Measurements from ENCODE around the gene CDH23. TPM values are rescaled to one million over a fixed set of nuclear protein-coding genes. Genes with fewer than 3 reads are reported as not detected.

The CDH23 gene
- total RNA-seq, 2 donors from 2014 or later, result 1.1 to 2.8 TPM

GRCh38 chr10:71663311-71663710 lies 266.6 kb downstream of the CDH23 start:
- no peaks in the 10 kb centered on the region for H3K27me3 Mint-ChIP-seq (ENCODE audit: low read depth)
- H3K36me3 Mint-ChIP-seq (ENCODE audit: insufficient read depth in 2 of 2), result no peaks in the 10 kb centered on the region
- DNase-seq, result no peak
- no peak for ATAC-seq (replicated peaks in 1 of 2)
- H3K4me1 Mint-ChIP-seq (ENCODE audit: low read depth), result peaks cover 22% of the 10 kb centered on the region
- no peak overlapping the region for H3K4me3 Mint-ChIP-seq
- H3K27ac Mint-ChIP-seq, result no peak overlapping the region
- H3K9me3 Mint-ChIP-seq, result no peaks in the 10 kb centered on the region

GRCh38 chr10:71664585-71664984 lies 267.9 kb downstream of the CDH23 start:
- Mint-ChIP-seq H3K4me3 (no peak overlapping the region), H3K27ac (no peak overlapping the region), H3K4me1 (ENCODE audit: low read depth) (peaks cover 17% of the 10 kb centered on the region), H3K27me3 (ENCODE audit: low read depth) (no peaks in the 10 kb centered on the region), H3K9me3 (no peaks in the 10 kb centered on the region), H3K36me3 (ENCODE audit: insufficient read depth in 2 of 2) (no peaks in the 10 kb centered on the region)
- ATAC-seq (replicated peaks in 1 of 2) (no peak), DNase-seq (no peak)

GRCh38 chr10:71665456-71665855 lies 268.7 kb downstream of the CDH23 start:
- no peaks in the 10 kb centered on the region for H3K36me3 Mint-ChIP-seq (ENCODE audit: insufficient read depth in 2 of 2)

GRCh38 chr10:71666639-71667386 lies 270.1 kb downstream of the CDH23 start:
- no peaks in the 10 kb centered on the region for H3K9me3 Mint-ChIP-seq
- H3K27me3 Mint-ChIP-seq (ENCODE audit: low read depth), result no peaks in the 10 kb centered on the region
- H3K36me3 Mint-ChIP-seq (ENCODE audit: insufficient read depth in 2 of 2), result no peaks in the 10 kb centered on the region
- peaks cover 17% of the 10 kb centered on the region for H3K4me1 Mint-ChIP-seq (ENCODE audit: low read depth)
- ATAC-seq (replicated peaks in 1 of 2), result peak; percentile 21 to 31
- H3K27ac Mint-ChIP-seq, result no peak overlapping the region
- no peak overlapping the region for H3K4me3 Mint-ChIP-seq
- no peak for DNase-seq

More at GRCh38 chr10:71665456-71665855, 268.7 kb downstream of the CDH23 start:
- Mint-ChIP-seq H3K4me1 (ENCODE audit: low read depth) (peaks cover 17% of the 10 kb centered on the region), H3K9me3 (no peaks in the 10 kb centered on the region), H3K4me3 (no peak overlapping the region), H3K27me3 (ENCODE audit: low read depth) (no peaks in the 10 kb centered on the region), H3K27ac (no peak overlapping the region)
- ATAC-seq (replicated peaks in 1 of 2), result no peak
- no peak for DNase-seq

- Mint-ChIP-seq H3K27ac (no peak overlapping the region), H3K4me1 (ENCODE audit: low read depth) (peaks cover 17% of the 10 kb centered on the region), H3K36me3 (ENCODE audit: insufficient read depth in 2 of 2) (no peaks in the 10 kb centered on the region), H3K27me3 (ENCODE audit: low read depth) (no peaks in the 10 kb centered on the region), H3K9me3 (no peaks in the 10 kb centered on the region), H3K4me3 (no peak overlapping the region)
- ATAC-seq (replicated peaks in 1 of 2) (peak in 1 of 2 donors; percentile 15), DNase-seq (no peak)
Measured at GRCh38 chr10:71667387-71667752, 270.6 kb downstream of the CDH23 start.

GRCh38 chr10:71671994-71672946 lies 275.6 kb downstream of the CDH23 start:
- Mint-ChIP-seq H3K9me3 (no peaks in the 10 kb centered on the region), H3K4me3 (no peak overlapping the region), H3K36me3 (ENCODE audit: insufficient read depth in 2 of 2) (no peaks in the 10 kb centered on the region), H3K27me3 (ENCODE audit: low read depth) (no peaks in the 10 kb centered on the region), H3K27ac (no peak overlapping the region), H3K4me1 (ENCODE audit: low read depth) (peaks cover 6% of the 10 kb centered on the region)
- ATAC-seq (replicated peaks in 1 of 2), result no peak
- DNase-seq, result no peak

- ATAC-seq (replicated peaks in 1 of 2) (no peak), DNase-seq (no peak)
- no peaks in the 10 kb centered on the region for H3K27me3 Mint-ChIP-seq (ENCODE audit: low read depth)
- H3K4me1 Mint-ChIP-seq (ENCODE audit: low read depth), result no peaks in the 10 kb centered on the region
- no peaks in the 10 kb centered on the region for H3K9me3 Mint-ChIP-seq
- no peak overlapping the region for H3K27ac Mint-ChIP-seq
- no peak overlapping the region for H3K4me3 Mint-ChIP-seq
- H3K36me3 Mint-ChIP-seq (ENCODE audit: insufficient read depth in 2 of 2), result no peaks in the 10 kb centered on the region
Measured at GRCh38 chr10:71675295-71675970, 278.7 kb downstream of the CDH23 start.

GRCh38 chr10:71677261-71677660 lies 280.5 kb downstream of the CDH23 start:
- Mint-ChIP-seq H3K9me3 (no peaks in the 10 kb centered on the region), H3K27ac (no peak overlapping the region), H3K27me3 (ENCODE audit: low read depth) (no peaks in the 10 kb centered on the region), H3K4me3 (no peak overlapping the region), H3K36me3 (ENCODE audit: insufficient read depth in 2 of 2) (no peaks in the 10 kb centered on the region), H3K4me1 (ENCODE audit: low read depth) (no peaks in the 10 kb centered on the region)
- ATAC-seq (replicated peaks in 1 of 2) (no peak), DNase-seq (no peak)

GRCh38 chr10:71678057-71678805 lies 281.5 kb downstream of the CDH23 start:
- Mint-ChIP-seq H3K4me3 (no peak overlapping the region), H3K4me1 (ENCODE audit: low read depth) (no peaks in the 10 kb centered on the region), H3K9me3 (no peaks in the 10 kb centered on the region), H3K36me3 (ENCODE audit: insufficient read depth in 2 of 2) (no peaks in the 10 kb centered on the region), H3K27me3 (ENCODE audit: low read depth) (no peaks in the 10 kb centered on the region), H3K27ac (no peak overlapping the region)
- ATAC-seq (replicated peaks in 1 of 2), result no peak
- no peak for DNase-seq

GRCh38 chr10:71679425-71679824 lies 282.7 kb downstream of the CDH23 start:
- H3K9me3 Mint-ChIP-seq, result no peaks in the 10 kb centered on the region
- no peak for ATAC-seq (replicated peaks in 1 of 2)
- H3K27ac Mint-ChIP-seq, result no peak overlapping the region
- no peaks in the 10 kb centered on the region for H3K27me3 Mint-ChIP-seq (ENCODE audit: low read depth)
- H3K4me1 Mint-ChIP-seq (ENCODE audit: low read depth), result no peaks in the 10 kb centered on the region
- H3K36me3 Mint-ChIP-seq (ENCODE audit: insufficient read depth in 2 of 2), result no peaks in the 10 kb centered on the region
- H3K4me3 Mint-ChIP-seq, result no peak overlapping the region
- DNase-seq, result no peak

- Mint-ChIP-seq H3K27ac (no peak overlapping the region), H3K4me3 (no peak overlapping the region), H3K36me3 (ENCODE audit: insufficient read depth in 2 of 2) (no peaks in the 10 kb centered on the region), H3K4me1 (ENCODE audit: low read depth) (no peaks in the 10 kb centered on the region), H3K9me3 (no peaks in the 10 kb centered on the region), H3K27me3 (ENCODE audit: low read depth) (no peaks in the 10 kb centered on the region)
- DNase-seq, result no peak
- ATAC-seq (replicated peaks in 1 of 2), result no peak
Measured at GRCh38 chr10:71681977-71682376, 285.3 kb downstream of the CDH23 start.

- Mint-ChIP-seq H3K9me3 (peaks cover 0 to 3% of the 10 kb centered on the region in 2 donors), H3K27ac (no peak overlapping the region), H3K27me3 (ENCODE audit: low read depth) (no peaks in the 10 kb centered on the region), H3K4me3 (no peak overlapping the region), H3K36me3 (ENCODE audit: insufficient read depth in 2 of 2) (peaks cover 0 to 3% of the 10 kb centered on the region in 2 donors), H3K4me1 (ENCODE audit: low read depth) (no peaks in the 10 kb centered on the region)
- DNase-seq (no peak), ATAC-seq (replicated peaks in 1 of 2) (no peak)
Measured at GRCh38 chr10:71683301-71683700, 286.6 kb downstream of the CDH23 start.

All from activated T-cell treated with anti-CD3 and anti-CD28 coated beads, Interleukin-2, amount 50 U/mL, for 72 hours (primary cell).